Activated naive CD8-positive, alpha-beta T cell treated with anti-CD3 and anti-CD28 coated beads, Interleukin-2, amount 50 U/mL, for 16 hours (primary cell): ENCODE data around the gene UTP20.
A peak's percentile ranks its signal among the peaks of the same experiment; 100 is the strongest.

ENCODE experiments used
- DNase-seq: peaks from one replicate; pipeline ENCODE4 v3.0.0-alpha.2; 2020; ENCODE audit warnings: low read depth, low spot score

UTP20 gene

GRCh38 chr12:101280006-101280505, at the start of gene UTP20:
TSS of gene UTP20 (plus strand) at chr12:101280105. CDS start at chr12:101280283, 178 bp downstream.
- peak; percentile 88 for DNase-seq

- no peak for DNase-seq
Observed at GRCh38 chr12:101230547-101230946, 49.4 kb upstream of the UTP20 start.

- DNase-seq = no peak
Observed at GRCh38 chr12:101231636-101232035, 48.3 kb upstream of the UTP20 start.

DNA sequence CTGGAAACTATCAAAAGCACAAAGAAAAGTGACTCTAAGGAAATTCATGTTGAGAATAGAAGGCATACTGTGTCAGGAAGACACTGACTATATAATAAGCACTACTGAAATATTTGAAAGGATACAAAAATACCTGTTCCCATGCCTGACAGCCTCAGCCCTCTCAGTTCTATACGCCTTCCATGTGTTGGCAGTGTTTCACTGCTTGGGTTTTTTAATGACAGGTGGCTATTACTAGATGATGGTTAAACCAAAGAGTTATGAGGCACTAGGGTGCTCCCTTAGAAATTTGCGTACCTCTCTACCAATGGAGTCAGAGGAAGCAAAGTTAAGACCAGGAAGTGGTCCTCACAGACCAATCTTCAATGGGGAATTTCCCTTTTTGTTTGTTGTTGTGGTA, 44.2 kb upstream of the UTP20 start:
- no peak for DNase-seq

DNA sequence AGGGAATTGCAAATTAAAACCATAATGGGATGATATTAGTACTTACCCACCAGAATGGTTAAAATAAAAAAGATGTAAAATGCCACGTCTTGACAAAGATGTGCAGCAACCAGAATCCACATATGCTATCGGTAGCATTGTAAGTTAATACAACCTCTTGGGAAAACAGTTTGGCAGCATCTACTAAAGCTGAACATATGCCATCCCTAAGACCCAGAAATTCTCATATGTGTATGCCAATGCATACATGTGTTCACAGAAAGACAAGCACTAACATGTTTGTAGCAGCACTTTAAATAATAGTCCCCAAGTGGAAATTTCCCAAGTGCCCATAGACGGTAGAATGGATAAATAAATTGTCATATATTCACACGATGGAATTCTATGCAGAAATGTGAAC, 41.6 kb upstream of the UTP20 start:
- no peak for DNase-seq

GRCh38 chr12:101238800-101239329, 41.0 kb upstream of the UTP20 start:
- no peak for DNase-seq

GRCh38 chr12:101243074-101243473, 36.8 kb upstream of the UTP20 start:
- DNase-seq = no peak

DNA sequence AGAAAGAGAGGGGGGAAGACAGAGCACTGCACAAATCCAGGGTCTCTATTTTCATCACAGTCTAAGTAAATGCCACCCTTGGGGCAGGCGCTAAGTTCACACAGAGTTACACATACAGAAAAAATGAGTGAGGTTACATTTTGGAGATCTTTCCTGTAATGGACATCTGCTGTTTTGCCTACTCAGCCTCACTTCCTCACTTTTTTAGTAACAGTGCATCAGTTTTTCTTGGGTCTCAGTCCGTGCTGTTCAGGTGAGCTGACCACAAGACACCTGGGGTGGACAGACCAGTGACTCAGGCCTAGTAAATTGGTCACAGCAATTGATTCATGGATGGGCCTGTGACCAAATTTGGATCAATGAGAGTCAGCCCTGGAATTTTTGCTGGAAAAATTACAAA, 36.3 kb upstream of the UTP20 start:
- DNase-seq = no peak

- DNase-seq = no peak
Observed at GRCh38 chr12:101256266-101256665, 23.6 kb upstream of the UTP20 start.

- no peak for DNase-seq
Observed at GRCh38 chr12:101257357-101257756, 22.5 kb upstream of the UTP20 start.

DNA sequence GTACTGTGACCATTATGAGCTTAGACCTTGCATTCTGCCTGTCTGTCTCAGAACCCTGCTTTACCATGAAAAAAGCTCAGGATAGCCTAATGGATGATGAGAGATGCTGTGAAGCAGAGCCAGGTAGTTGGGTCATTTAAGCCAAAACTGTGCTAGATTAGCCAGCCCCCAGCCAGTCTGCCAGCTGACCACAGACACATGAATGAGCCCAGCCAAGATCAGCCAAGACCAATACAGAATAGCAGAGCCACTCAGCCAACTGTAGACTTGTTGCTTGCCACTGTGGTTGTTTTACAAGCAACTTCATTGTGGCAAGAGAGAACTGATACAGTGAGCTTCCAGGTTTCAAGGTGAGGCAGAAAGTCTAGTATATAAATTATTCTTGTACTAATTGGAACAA, 12.8 kb upstream of the UTP20 start:
- DNase-seq = no peak

- DNase-seq = no peak
Observed at GRCh38 chr12:101276433-101276832, 3.5 kb upstream of the UTP20 start.

GRCh38 chr12:101277443-101277842, 2.5 kb upstream of the UTP20 start:
- no peak for DNase-seq

GRCh38 chr12:101287357-101287756, 7.5 kb downstream of the UTP20 start:
- DNase-seq = no peak

DNA sequence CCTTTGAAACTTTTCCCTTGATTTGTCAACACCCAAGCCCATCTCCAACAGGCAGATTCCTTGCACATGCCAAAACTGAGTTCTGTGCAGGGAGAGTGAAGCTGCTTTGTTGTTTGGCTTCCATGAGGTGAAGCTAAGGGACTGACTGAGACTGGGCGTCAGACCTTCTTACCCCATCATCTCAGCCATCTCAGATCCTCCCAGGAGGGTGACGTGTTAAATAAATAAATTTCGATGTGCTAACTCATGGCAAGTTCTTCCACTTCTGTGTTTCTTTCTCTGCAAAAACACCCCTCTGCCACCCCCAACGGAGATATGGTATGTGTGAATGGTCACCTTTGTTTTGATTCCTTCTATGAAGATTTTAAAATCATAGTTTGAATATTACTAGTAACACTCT, 17.8 kb downstream of the UTP20 start:
- DNase-seq = no peak

- no peak for DNase-seq
Observed at GRCh38 chr12:101298426-101298825, 18.5 kb downstream of the UTP20 start.

- DNase-seq = no peak
Observed at GRCh38 chr12:101299346-101299745, 19.4 kb downstream of the UTP20 start.

DNA sequence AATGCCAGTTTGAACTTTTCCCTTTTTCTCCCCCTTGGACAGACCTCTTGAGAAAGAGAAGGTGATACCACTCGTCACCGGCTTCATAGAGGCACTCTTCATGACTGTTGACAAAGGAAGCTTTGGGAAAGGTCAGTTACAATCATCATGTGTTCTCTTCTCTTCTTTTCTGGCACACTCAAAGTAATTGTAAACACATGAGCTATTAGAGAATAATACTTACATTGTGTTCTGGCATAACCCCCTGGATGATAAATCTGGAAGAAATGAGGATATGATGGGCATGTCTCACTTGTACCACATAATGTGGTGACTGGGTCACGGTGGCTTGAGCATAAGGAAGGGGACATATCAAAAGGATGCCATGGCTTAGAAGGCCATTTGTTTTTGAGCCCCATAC, 20.0 kb downstream of the UTP20 start:
- DNase-seq = no peak

DNA sequence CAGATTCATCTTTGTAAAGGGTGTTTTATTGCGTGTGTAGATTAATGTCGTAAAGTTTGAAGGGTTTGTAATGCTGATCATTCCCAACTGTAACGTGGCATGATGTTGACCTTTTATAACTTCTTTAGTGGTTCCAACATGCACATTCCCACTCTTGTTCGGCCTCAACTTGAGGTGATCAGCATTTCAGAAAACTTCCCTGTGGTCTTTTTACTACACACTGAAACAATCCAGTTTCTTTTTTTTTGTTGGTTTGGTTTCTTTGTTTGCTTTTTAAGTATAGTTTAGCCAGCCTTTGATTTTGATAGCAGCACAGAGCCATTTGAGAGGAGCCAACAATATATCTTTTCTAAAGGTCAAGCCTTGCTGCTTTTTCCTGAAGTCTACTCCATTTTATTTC, 22.8 kb downstream of the UTP20 start:
- no peak for DNase-seq

GRCh38 chr12:101305226-101305779, 25.4 kb downstream of the UTP20 start:
- no peak for DNase-seq

- no peak for DNase-seq
Observed at GRCh38 chr12:101305794-101306193, 25.9 kb downstream of the UTP20 start.

GRCh38 chr12:101322480-101322879, 42.6 kb downstream of the UTP20 start:
- DNase-seq = no peak

DNA sequence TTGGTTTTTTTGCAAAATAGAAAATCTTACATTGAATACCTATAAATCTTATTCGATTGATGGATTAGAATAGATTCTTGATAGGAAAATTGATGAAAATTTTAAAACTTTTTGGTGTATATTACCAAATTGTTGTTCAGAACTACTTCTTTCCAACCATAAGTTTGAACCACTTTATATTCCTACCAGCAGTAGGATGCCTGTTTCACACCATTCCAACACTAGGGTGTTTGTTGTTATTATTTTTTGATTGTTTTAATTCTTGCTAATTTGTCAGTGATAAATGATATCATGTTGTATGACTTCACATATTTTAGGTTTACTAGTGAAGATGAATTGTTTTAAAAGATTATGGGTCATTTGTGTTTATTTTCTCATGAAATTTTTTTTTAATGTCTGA, 43.4 kb downstream of the UTP20 start:
- DNase-seq = no peak

GRCh38 chr12:101325590-101325989, 45.7 kb downstream of the UTP20 start:
- DNase-seq = no peak
